Epithelial cell of umbilical artery (primary cell): ENCODE results near the gene NPY4R2. TPM values are rescaled to one million over a fixed set of nuclear protein-coding genes. Genes with fewer than 3 reads are reported as not detected.

ENCODE experiments used
- total RNA-seq: library from RNA; depleted of rRNA; stranded (reverse); fragments of >200 nt; gene quantifications from 2 replicates; pipeline ENCODE4 v1.2.3, GENCODE V29; 2014

NPY4R2 gene, protein sequence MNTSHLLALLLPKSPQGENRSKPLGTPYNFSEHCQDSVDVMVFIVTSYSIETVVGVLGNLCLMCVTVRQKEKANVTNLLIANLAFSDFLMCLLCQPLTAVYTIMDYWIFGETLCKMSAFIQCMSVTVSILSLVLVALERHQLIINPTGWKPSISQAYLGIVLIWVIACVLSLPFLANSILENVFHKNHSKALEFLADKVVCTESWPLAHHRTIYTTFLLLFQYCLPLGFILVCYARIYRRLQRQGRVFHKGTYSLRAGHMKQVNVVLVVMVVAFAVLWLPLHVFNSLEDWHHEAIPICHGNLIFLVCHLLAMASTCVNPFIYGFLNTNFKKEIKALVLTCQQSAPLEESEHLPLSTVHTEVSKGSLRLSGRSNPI
- not detected in 2 replicates for total RNA-seq

GRCh38 chr10:47918475-47918874 is at the start of gene NPY4R2:
NPY4R2 (plus strand) TSS chr10:47918662; CDS start chr10:47921988, 3,326 bp downstream.

Other genes with a start within 250 kb of the NPY4R2 start
- not detected in 2 replicates for gene SYT15B, start 155.1 kb upstream of the NPY4R2 start, total RNA-seq
- gene FAM25C, start 81.1 kb downstream of the NPY4R2 start, total RNA-seq = not detected in 2 replicates